Measurements from ENCODE around the gene ADAM17. TPM values are rescaled to one million over a fixed set of nuclear protein-coding genes. Genes with fewer than 3 reads are reported as not detected.

ADAM17 gene
- total RNA-seq, 2 donors from 2014 or later = 21.8 to 32.4 TPM

GRCh38 chr2:9508931-9509330, 46.7 kb downstream of the ADAM17 start:
- Histone ChIP-seq H3K36me3 (peaks cover 21% of the 10 kb centered on the region), H3K4me1 (ENCODE audit: control insufficient read depth in 1 of 2, low read depth in 2 of 2) (peaks cover 13 to 19% of the 10 kb centered on the region in 2 donors), H3K9me3 (no peaks in the 10 kb centered on the region), H3K27me3 (replicated peaks; ENCODE audit: insufficient read depth) (no peaks in the 10 kb centered on the region), H3K4me3 (no peak overlapping the region), H3K27ac (peak overlapping the region in 1 of 2 donors; percentile 64)
- TF ChIP-seq CTCF (IDR thresholded peaks at IDR 0.05) = no peak
- DNase-seq (ENCODE audit: low spot score) (no peak), ATAC-seq (ENCODE audit: insufficient number of reproducible peaks, low FRiP score, low read depth) (no peak)

- peaks cover 18% of the 10 kb centered on the region for H3K36me3 ChIP-seq
Observed at GRCh38 chr2:9498210-9498609, 57.4 kb downstream of the ADAM17 start.

GRCh38 chr2:9497017-9497416, 58.6 kb downstream of the ADAM17 start:
- H3K4me3 ChIP-seq = no peak overlapping the region
- peaks cover 20% of the 10 kb centered on the region for H3K36me3 ChIP-seq
- peaks cover 4 to 21% of the 10 kb centered on the region in 2 donors for H3K4me1 ChIP-seq (ENCODE audit: control insufficient read depth in 1 of 2, low read depth in 2 of 2)
- no peaks in the 10 kb centered on the region for H3K27me3 ChIP-seq (replicated peaks; ENCODE audit: insufficient read depth)
- no peak overlapping the region for H3K27ac ChIP-seq
- ATAC-seq (ENCODE audit: insufficient number of reproducible peaks, low FRiP score, low read depth) (no peak), DNase-seq (ENCODE audit: low spot score) (no peak)
- H3K9me3 ChIP-seq = no peaks in the 10 kb centered on the region
- TF ChIP-seq CTCF (IDR thresholded peaks at IDR 0.05) = no peak

More at GRCh38 chr2:9498210-9498609, 57.4 kb downstream of the ADAM17 start:
- ATAC-seq (ENCODE audit: insufficient number of reproducible peaks, low FRiP score, low read depth) (peak; percentile 79), DNase-seq (ENCODE audit: low spot score) (no peak)
- TF ChIP-seq CTCF (IDR thresholded peaks at IDR 0.05) = no peak
- Histone ChIP-seq H3K4me3 (no peak overlapping the region), H3K9me3 (no peaks in the 10 kb centered on the region), H3K27me3 (replicated peaks; ENCODE audit: insufficient read depth) (no peaks in the 10 kb centered on the region), H3K27ac (peak overlapping the region; percentile 28 to 54), H3K4me1 (ENCODE audit: control insufficient read depth in 1 of 2, low read depth in 2 of 2) (peaks cover 4 to 21% of the 10 kb centered on the region in 2 donors)

- DNase-seq (ENCODE audit: low spot score) (no peak), ATAC-seq (ENCODE audit: insufficient number of reproducible peaks, low FRiP score, low read depth) (no peak)
- peaks cover 4 to 12% of the 10 kb centered on the region in 2 donors for H3K4me1 ChIP-seq (ENCODE audit: control insufficient read depth in 1 of 2, low read depth in 2 of 2)
- H3K36me3 ChIP-seq = peaks cover 29% of the 10 kb centered on the region
- no peaks in the 10 kb centered on the region for H3K9me3 ChIP-seq
- H3K4me3 ChIP-seq = no peak overlapping the region
- no peak overlapping the region for H3K27ac ChIP-seq
- no peak for TF ChIP-seq CTCF (IDR thresholded peaks at IDR 0.05)
- no peaks in the 10 kb centered on the region for H3K27me3 ChIP-seq (replicated peaks; ENCODE audit: insufficient read depth)
Observed at GRCh38 chr2:9494081-9494480, 61.5 kb downstream of the ADAM17 start.

GRCh38 chr2:9493478-9493877, 62.2 kb downstream of the ADAM17 start:
- no peak for ATAC-seq (ENCODE audit: insufficient number of reproducible peaks, low FRiP score, low read depth)
- H3K9me3 ChIP-seq = no peaks in the 10 kb centered on the region
- H3K27ac ChIP-seq = no peak overlapping the region
- no peak overlapping the region for H3K4me3 ChIP-seq
- peaks cover 29% of the 10 kb centered on the region for H3K36me3 ChIP-seq
- H3K27me3 ChIP-seq (replicated peaks; ENCODE audit: insufficient read depth) = no peaks in the 10 kb centered on the region
- H3K4me1 ChIP-seq (ENCODE audit: control insufficient read depth in 1 of 2, low read depth in 2 of 2) = peaks cover under 1 to 6% of the 10 kb centered on the region in 2 donors
- no peak for DNase-seq (ENCODE audit: low spot score)
- TF ChIP-seq CTCF (IDR thresholded peaks at IDR 0.05) = no peak

All from thoracic aorta (tissue), 2 donors.